ENCODE measurements around the gene BCKDHB.

The BCKDHB gene

DNA sequence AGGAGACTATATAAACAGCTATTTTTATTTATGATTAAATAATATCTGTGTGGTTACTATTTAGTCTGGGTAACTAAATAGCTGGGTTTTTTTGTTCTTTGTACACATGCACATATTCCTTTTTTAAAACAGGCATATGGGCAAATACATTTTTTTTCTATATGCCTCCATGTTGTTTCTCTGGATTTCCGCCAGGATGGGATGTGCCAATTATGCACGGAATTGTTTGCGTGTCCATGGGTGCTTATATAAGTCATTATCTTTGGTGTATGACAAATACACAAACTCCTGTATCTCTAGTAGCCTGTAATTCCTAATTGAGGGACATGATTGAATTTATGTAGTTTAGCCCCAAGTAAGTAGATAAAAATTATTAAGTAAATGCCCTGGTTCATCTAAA, 226.9 kb downstream of the BCKDHB start:
- H3K4me1 ChIP-seq (ENCODE audit: control insufficient read depth in 2 of 2, insufficient read depth in 2 of 2, low read length in 2 of 2): peaks cover 0 to 1% of the 10 kb centered on the region in 2 donors
- no peaks in the 10 kb centered on the region for H3K9me3 ChIP-seq (ENCODE audit: control insufficient read depth in 2 of 2, low read length in 2 of 2)
- H3K9ac ChIP-seq (ENCODE audit: low read depth in 1 of 2, low read length in 2 of 2): no peak overlapping the region
- no peaks in the 10 kb centered on the region for H3K27me3 ChIP-seq (ENCODE audit: control insufficient read depth in 2 of 2, insufficient read depth in 2 of 2, low read length in 2 of 2)
- H3K27ac ChIP-seq (ENCODE audit: low read depth in 2 of 2, low read length in 2 of 2): no peak overlapping the region
- no peaks in the 10 kb centered on the region for H3K36me3 ChIP-seq (ENCODE audit: control insufficient read depth in 2 of 2, insufficient read depth in 2 of 2, low read length in 2 of 2)
- H3K4me3 ChIP-seq (ENCODE audit: low read length in 2 of 2): no peak overlapping the region

GRCh38 chr6:80335121-80335531, 228.7 kb downstream of the BCKDHB start:
- peaks cover 0 to 3% of the 10 kb centered on the region in 2 donors for H3K4me1 ChIP-seq (ENCODE audit: control insufficient read depth in 2 of 2, insufficient read depth in 2 of 2, low read length in 2 of 2)
- no peak overlapping the region for H3K27ac ChIP-seq (ENCODE audit: low read depth in 2 of 2, low read length in 2 of 2)
- no peaks in the 10 kb centered on the region for H3K9me3 ChIP-seq (ENCODE audit: control insufficient read depth in 2 of 2, low read length in 2 of 2)
- no peaks in the 10 kb centered on the region for H3K27me3 ChIP-seq (ENCODE audit: control insufficient read depth in 2 of 2, insufficient read depth in 2 of 2, low read length in 2 of 2)
- no peak overlapping the region for H3K4me3 ChIP-seq (ENCODE audit: low read length in 2 of 2)
- no peaks in the 10 kb centered on the region for H3K36me3 ChIP-seq (ENCODE audit: control insufficient read depth in 2 of 2, insufficient read depth in 2 of 2, low read length in 2 of 2)
- H3K9ac ChIP-seq (ENCODE audit: low read depth in 1 of 2, low read length in 2 of 2): no peak overlapping the region

- H3K36me3 ChIP-seq (ENCODE audit: control insufficient read depth in 2 of 2, insufficient read depth in 2 of 2, low read length in 2 of 2): no peaks in the 10 kb centered on the region
- H3K4me1 ChIP-seq (ENCODE audit: control insufficient read depth in 2 of 2, insufficient read depth in 2 of 2, low read length in 2 of 2): peaks cover 0 to 3% of the 10 kb centered on the region in 2 donors
- no peaks in the 10 kb centered on the region for H3K27me3 ChIP-seq (ENCODE audit: control insufficient read depth in 2 of 2, insufficient read depth in 2 of 2, low read length in 2 of 2)
- H3K27ac ChIP-seq (ENCODE audit: low read depth in 2 of 2, low read length in 2 of 2): no peak overlapping the region
- H3K9ac ChIP-seq (ENCODE audit: low read depth in 1 of 2, low read length in 2 of 2): no peak overlapping the region
- no peak overlapping the region for H3K4me3 ChIP-seq (ENCODE audit: low read length in 2 of 2)
- H3K9me3 ChIP-seq (ENCODE audit: control insufficient read depth in 2 of 2, low read length in 2 of 2): no peaks in the 10 kb centered on the region
These were observed 230.4 kb downstream of the BCKDHB start for GRCh38 chr6:80336911-80337310.

GRCh38 chr6:80338201-80338836, 231.8 kb downstream of the BCKDHB start:
- peaks cover 0 to 3% of the 10 kb centered on the region in 2 donors for H3K4me1 ChIP-seq (ENCODE audit: control insufficient read depth in 2 of 2, insufficient read depth in 2 of 2, low read length in 2 of 2)
- no peaks in the 10 kb centered on the region for H3K9me3 ChIP-seq (ENCODE audit: control insufficient read depth in 2 of 2, low read length in 2 of 2)
- H3K27ac ChIP-seq (ENCODE audit: low read depth in 2 of 2, low read length in 2 of 2): no peak overlapping the region
- H3K9ac ChIP-seq (ENCODE audit: low read depth in 1 of 2, low read length in 2 of 2): no peak overlapping the region
- H3K36me3 ChIP-seq (ENCODE audit: control insufficient read depth in 2 of 2, insufficient read depth in 2 of 2, low read length in 2 of 2): no peaks in the 10 kb centered on the region
- no peaks in the 10 kb centered on the region for H3K27me3 ChIP-seq (ENCODE audit: control insufficient read depth in 2 of 2, insufficient read depth in 2 of 2, low read length in 2 of 2)
- no peak overlapping the region for H3K4me3 ChIP-seq (ENCODE audit: low read length in 2 of 2)

DNA sequence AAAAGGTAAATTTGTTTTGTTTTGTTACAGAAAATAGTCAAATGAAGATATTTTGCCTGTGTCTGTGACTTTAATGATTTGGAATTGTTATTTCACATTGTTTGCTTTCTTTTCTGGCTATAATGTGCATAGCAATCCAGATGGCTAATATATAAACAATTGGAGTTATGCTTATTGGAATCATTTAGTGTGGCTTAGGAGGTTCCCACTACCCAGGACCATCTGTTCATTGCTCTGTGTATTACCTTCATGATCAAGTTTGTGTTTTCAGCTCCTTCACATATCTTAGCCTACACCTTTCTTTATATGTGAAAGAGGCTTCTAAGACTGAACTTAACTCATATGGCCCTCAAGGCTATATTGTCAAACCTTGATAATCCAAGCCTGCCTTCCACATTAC, 232.9 kb downstream of the BCKDHB start:
- Histone ChIP-seq H3K36me3 (ENCODE audit: control insufficient read depth in 2 of 2, insufficient read depth in 2 of 2, low read length in 2 of 2) (no peaks in the 10 kb centered on the region), H3K4me1 (ENCODE audit: control insufficient read depth in 2 of 2, insufficient read depth in 2 of 2, low read length in 2 of 2) (peaks cover 0 to 3% of the 10 kb centered on the region in 2 donors), H3K27me3 (ENCODE audit: control insufficient read depth in 2 of 2, insufficient read depth in 2 of 2, low read length in 2 of 2) (no peaks in the 10 kb centered on the region), H3K9me3 (ENCODE audit: control insufficient read depth in 2 of 2, low read length in 2 of 2) (no peaks in the 10 kb centered on the region), H3K4me3 (ENCODE audit: low read length in 2 of 2) (no peak overlapping the region), H3K9ac (ENCODE audit: low read depth in 1 of 2, low read length in 2 of 2) (no peak overlapping the region), H3K27ac (ENCODE audit: low read depth in 2 of 2, low read length in 2 of 2) (no peak overlapping the region)

GRCh38 chr6:80340280-80340679, 233.8 kb downstream of the BCKDHB start:
- Histone ChIP-seq H3K36me3 (ENCODE audit: control insufficient read depth in 2 of 2, insufficient read depth in 2 of 2, low read length in 2 of 2) (no peaks in the 10 kb centered on the region), H3K27ac (ENCODE audit: low read depth in 2 of 2, low read length in 2 of 2) (no peak overlapping the region), H3K9me3 (ENCODE audit: control insufficient read depth in 2 of 2, low read length in 2 of 2) (no peaks in the 10 kb centered on the region), H3K27me3 (ENCODE audit: control insufficient read depth in 2 of 2, insufficient read depth in 2 of 2, low read length in 2 of 2) (no peaks in the 10 kb centered on the region), H3K4me3 (ENCODE audit: low read length in 2 of 2) (no peak overlapping the region), H3K4me1 (ENCODE audit: control insufficient read depth in 2 of 2, insufficient read depth in 2 of 2, low read length in 2 of 2) (peaks cover 0 to 3% of the 10 kb centered on the region in 2 donors), H3K9ac (ENCODE audit: low read depth in 1 of 2, low read length in 2 of 2) (no peak overlapping the region)

DNA sequence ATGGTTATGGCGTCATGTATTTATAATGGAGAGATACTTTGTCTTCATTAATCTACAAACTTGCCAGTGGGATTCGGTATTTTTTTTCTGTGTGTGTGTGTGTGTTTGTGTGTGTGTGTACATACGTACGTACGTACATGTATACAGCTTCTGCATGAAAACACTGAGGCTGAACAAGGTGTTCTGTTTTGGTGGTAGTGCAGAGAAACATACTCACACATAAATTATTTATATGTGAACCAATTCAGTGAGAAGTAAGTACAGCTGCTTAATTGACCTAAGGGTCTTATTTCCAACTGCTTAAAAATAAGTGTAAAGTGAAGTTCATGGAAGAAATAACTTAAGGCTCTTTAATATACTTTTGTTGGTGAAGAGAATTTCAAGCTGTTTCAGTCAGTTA, 234.2 kb downstream of the BCKDHB start:
- Histone ChIP-seq H3K4me3 (ENCODE audit: low read length in 2 of 2) (no peak overlapping the region), H3K4me1 (ENCODE audit: control insufficient read depth in 2 of 2, insufficient read depth in 2 of 2, low read length in 2 of 2) (peaks cover 0 to 3% of the 10 kb centered on the region in 2 donors), H3K27me3 (ENCODE audit: control insufficient read depth in 2 of 2, insufficient read depth in 2 of 2, low read length in 2 of 2) (no peaks in the 10 kb centered on the region), H3K9ac (ENCODE audit: low read depth in 1 of 2, low read length in 2 of 2) (no peak overlapping the region), H3K27ac (ENCODE audit: low read depth in 2 of 2, low read length in 2 of 2) (no peak overlapping the region), H3K36me3 (ENCODE audit: control insufficient read depth in 2 of 2, insufficient read depth in 2 of 2, low read length in 2 of 2) (no peaks in the 10 kb centered on the region), H3K9me3 (ENCODE audit: control insufficient read depth in 2 of 2, low read length in 2 of 2) (no peaks in the 10 kb centered on the region)

DNA sequence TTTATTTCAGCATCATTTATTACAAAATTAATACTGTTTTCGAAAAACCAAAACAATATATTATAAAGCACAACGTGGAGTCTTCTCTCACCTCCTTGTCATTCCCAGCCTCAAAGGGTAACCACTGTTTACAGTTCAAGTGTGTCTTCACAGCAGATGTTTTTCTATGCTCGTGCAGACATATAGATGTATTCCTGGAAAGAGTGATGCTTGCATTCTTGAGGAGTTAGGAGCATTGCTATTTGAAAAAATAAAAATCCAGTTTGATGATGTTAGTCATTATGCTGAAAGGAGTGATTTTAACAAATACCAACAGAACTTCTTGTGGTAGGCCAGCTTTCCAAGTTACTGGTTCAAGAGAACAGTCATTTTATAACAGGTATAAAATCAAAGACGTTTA, 234.9 kb downstream of the BCKDHB start:
- H3K4me1 ChIP-seq (ENCODE audit: control insufficient read depth in 2 of 2, insufficient read depth in 2 of 2, low read length in 2 of 2): peaks cover 0 to 3% of the 10 kb centered on the region in 2 donors
- H3K36me3 ChIP-seq (ENCODE audit: control insufficient read depth in 2 of 2, insufficient read depth in 2 of 2, low read length in 2 of 2): no peaks in the 10 kb centered on the region
- no peak overlapping the region for H3K27ac ChIP-seq (ENCODE audit: low read depth in 2 of 2, low read length in 2 of 2)
- H3K9ac ChIP-seq (ENCODE audit: low read depth in 1 of 2, low read length in 2 of 2): no peak overlapping the region
- no peaks in the 10 kb centered on the region for H3K9me3 ChIP-seq (ENCODE audit: control insufficient read depth in 2 of 2, low read length in 2 of 2)
- no peaks in the 10 kb centered on the region for H3K27me3 ChIP-seq (ENCODE audit: control insufficient read depth in 2 of 2, insufficient read depth in 2 of 2, low read length in 2 of 2)
- no peak overlapping the region for H3K4me3 ChIP-seq (ENCODE audit: low read length in 2 of 2)

DNA sequence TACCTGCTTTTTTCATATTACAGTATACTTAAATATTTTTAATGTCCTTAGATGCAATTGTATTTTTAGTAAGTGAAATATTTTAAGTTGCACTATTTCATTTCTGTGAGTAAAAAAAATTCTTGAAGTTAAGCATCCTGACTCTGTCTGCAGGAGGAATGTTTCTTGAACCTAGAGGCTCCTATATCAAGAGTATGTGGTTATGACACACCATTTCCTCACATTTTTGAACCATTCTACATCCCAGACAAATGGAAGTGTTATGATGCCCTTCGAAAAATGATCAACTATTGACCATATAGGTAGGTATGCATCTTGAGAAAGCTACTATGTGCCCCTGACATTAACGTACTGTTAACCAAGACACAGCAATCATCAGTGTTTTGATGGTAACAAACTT, 237.0 kb downstream of the BCKDHB start:
- Histone ChIP-seq H3K27me3 (ENCODE audit: control insufficient read depth in 2 of 2, insufficient read depth in 2 of 2, low read length in 2 of 2) (no peaks in the 10 kb centered on the region), H3K4me3 (ENCODE audit: low read length in 2 of 2) (no peak overlapping the region), H3K27ac (ENCODE audit: low read depth in 2 of 2, low read length in 2 of 2) (no peak overlapping the region), H3K36me3 (ENCODE audit: control insufficient read depth in 2 of 2, insufficient read depth in 2 of 2, low read length in 2 of 2) (no peaks in the 10 kb centered on the region), H3K9ac (ENCODE audit: low read depth in 1 of 2, low read length in 2 of 2) (no peak overlapping the region), H3K9me3 (ENCODE audit: control insufficient read depth in 2 of 2, low read length in 2 of 2) (no peaks in the 10 kb centered on the region), H3K4me1 (ENCODE audit: control insufficient read depth in 2 of 2, insufficient read depth in 2 of 2, low read length in 2 of 2) (no peaks in the 10 kb centered on the region)

- no peak overlapping the region for H3K27ac ChIP-seq (ENCODE audit: low read depth in 2 of 2, low read length in 2 of 2)
- no peak overlapping the region for H3K4me3 ChIP-seq (ENCODE audit: low read length in 2 of 2)
- no peaks in the 10 kb centered on the region for H3K4me1 ChIP-seq (ENCODE audit: control insufficient read depth in 2 of 2, insufficient read depth in 2 of 2, low read length in 2 of 2)
- H3K27me3 ChIP-seq (ENCODE audit: control insufficient read depth in 2 of 2, insufficient read depth in 2 of 2, low read length in 2 of 2): no peaks in the 10 kb centered on the region
- no peaks in the 10 kb centered on the region for H3K9me3 ChIP-seq (ENCODE audit: control insufficient read depth in 2 of 2, low read length in 2 of 2)
- H3K36me3 ChIP-seq (ENCODE audit: control insufficient read depth in 2 of 2, insufficient read depth in 2 of 2, low read length in 2 of 2): no peaks in the 10 kb centered on the region
- no peak overlapping the region for H3K9ac ChIP-seq (ENCODE audit: low read depth in 1 of 2, low read length in 2 of 2)
These were observed 240.6 kb downstream of the BCKDHB start for GRCh38 chr6:80347101-80347500.

GRCh38 chr6:80348263-80348662, 241.8 kb downstream of the BCKDHB start:
- Histone ChIP-seq H3K27me3 (ENCODE audit: control insufficient read depth in 2 of 2, insufficient read depth in 2 of 2, low read length in 2 of 2) (no peaks in the 10 kb centered on the region), H3K9ac (ENCODE audit: low read depth in 1 of 2, low read length in 2 of 2) (no peak overlapping the region), H3K27ac (ENCODE audit: low read depth in 2 of 2, low read length in 2 of 2) (no peak overlapping the region), H3K9me3 (ENCODE audit: control insufficient read depth in 2 of 2, low read length in 2 of 2) (no peaks in the 10 kb centered on the region), H3K4me3 (ENCODE audit: low read length in 2 of 2) (no peak overlapping the region), H3K4me1 (ENCODE audit: control insufficient read depth in 2 of 2, insufficient read depth in 2 of 2, low read length in 2 of 2) (no peaks in the 10 kb centered on the region), H3K36me3 (ENCODE audit: control insufficient read depth in 2 of 2, insufficient read depth in 2 of 2, low read length in 2 of 2) (no peaks in the 10 kb centered on the region)
